Large intestine (tissue), 3 donors: ENCODE results near the gene CACNA1A. TPM values are rescaled to one million over a fixed set of nuclear protein-coding genes. Genes with fewer than 3 reads are reported as not detected.

Source experiments
- DNase-seq, 2 donors: peaks; one replicate each; pipeline versions ENCODE4 v3.0.0 to v3.0.0-alpha.2; 2013
- H3K27ac ChIP-seq: one replicate; pipeline ENCODE4 v1.5.1; 2013; ENCODE audit warnings: low read length
- H3K27me3 ChIP-seq: 2 replicates; pipeline ENCODE4 v1.6.1; 2013; ENCODE audit warnings: low read length; ENCODE audit not compliant: control insufficient read depth, insufficient read depth
- H3K36me3 ChIP-seq: 2 replicates; pipeline ENCODE4 v1.6.1; 2013; ENCODE audit warnings: low read length; ENCODE audit not compliant: control insufficient read depth, insufficient read depth
- H3K4me1 ChIP-seq: one replicate; pipeline ENCODE4 v1.6.1; 2013; ENCODE audit warnings: low read length; ENCODE audit not compliant: control insufficient read depth, insufficient read depth
- H3K4me3 ChIP-seq: one replicate; pipeline ENCODE4 v1.5.1; 2013; ENCODE audit warnings: low read length
- H3K9me3 ChIP-seq: one replicate; pipeline ENCODE4 v1.6.1; 2013; ENCODE audit warnings: mild to moderate bottlenecking, low read depth, low read length, moderate library complexity; ENCODE audit not compliant: control insufficient read depth
- WGBS: methylation state at CpG from one replicate; pipeline ENCODE4 v1.1.5; 2013; ENCODE audit warnings: low lambda C conversion rate; ENCODE audit not compliant: insufficient coverage; 5-methylcytosine and 5-hydroxymethylcytosine counted together
- polyA plus RNA-seq: library from polyadenylated mRNA; unstranded; fragments of 120-200 nt; gene quantifications from one replicate; pipeline ENCODE4 v1.2.1, GENCODE V29; 2013

CACNA1A gene
- polyA plus RNA-seq, 1 donor = 14.8 TPM

DNA sequence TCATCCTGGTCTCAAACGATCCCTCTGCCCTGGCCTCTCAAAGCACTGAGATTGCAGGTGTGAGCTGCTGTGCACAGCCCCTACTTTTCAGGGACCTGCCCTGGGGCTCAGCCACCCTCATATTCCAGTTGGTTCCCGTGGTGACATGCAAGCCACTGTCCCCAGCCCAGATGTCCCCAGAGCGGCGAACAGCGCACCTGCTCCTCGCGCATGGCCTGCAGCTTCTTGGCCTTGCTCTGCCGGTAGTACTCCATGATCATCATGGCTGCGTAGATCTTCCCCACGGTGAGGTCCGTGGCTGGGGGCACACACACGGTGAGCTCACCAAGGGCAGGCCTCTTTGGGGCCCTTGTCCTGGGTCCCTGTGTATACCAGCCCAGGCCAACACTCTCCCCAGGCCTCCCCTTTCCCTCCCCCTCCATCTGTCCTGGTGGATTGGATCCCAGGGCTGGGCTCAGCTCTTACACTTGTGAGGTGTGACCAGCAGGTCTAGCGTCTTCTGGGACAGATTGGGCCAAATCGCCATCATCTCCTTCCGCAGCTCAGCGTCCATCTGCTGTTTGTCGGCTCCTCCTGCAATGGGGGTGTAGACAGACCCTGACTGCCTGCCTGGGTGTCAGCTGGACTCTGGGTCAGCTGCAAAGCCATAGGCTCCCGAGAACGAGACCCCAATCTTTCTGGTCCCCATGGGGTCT is 292.1 kb downstream of the CACNA1A start:
- DNase-seq = no peak
- no peak overlapping the region for H3K4me3 ChIP-seq
- H3K36me3 ChIP-seq = no peaks in the 10 kb centered on the region
- H3K27me3 ChIP-seq = no peaks in the 10 kb centered on the region
- WGBS = no CpG with 5 or more reads among the region's 19 CpGs
- H3K4me1 ChIP-seq = no peaks in the 10 kb centered on the region
- no peaks in the 10 kb centered on the region for H3K9me3 ChIP-seq
- H3K27ac ChIP-seq = no peak overlapping the region

DNA sequence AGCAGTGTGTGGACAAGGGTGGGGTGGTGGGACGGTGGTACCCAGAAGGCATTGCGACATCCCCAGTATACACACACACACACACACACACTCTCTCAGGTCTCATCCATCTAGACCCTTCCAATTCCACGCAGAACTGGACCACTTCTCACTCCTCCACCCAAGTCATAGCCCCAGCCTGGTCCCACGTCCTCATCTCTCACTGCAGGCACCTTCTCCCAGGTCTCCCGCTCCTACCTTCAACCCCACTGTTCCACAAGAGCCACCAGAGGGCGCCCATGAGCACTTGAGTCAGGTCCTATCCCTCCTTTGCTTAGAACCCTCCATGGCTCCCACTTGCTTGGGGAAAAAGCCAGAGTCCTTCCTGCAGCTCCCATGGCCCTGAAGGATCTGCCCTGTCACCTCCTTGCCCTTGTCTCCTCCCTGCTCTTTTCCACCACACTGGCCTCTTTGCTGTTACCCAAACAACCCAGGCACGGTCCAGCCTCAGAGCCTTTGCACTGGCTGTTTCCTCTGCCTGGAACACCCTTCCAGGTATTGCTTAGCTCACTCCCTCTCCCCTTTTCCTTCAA is 293.4 kb downstream of the CACNA1A start:
- no peaks in the 10 kb centered on the region for H3K36me3 ChIP-seq
- H3K9me3 ChIP-seq = no peaks in the 10 kb centered on the region
- WGBS = no CpG with 5 or more reads among the region's 7 CpGs
- no peak overlapping the region for H3K4me3 ChIP-seq
- DNase-seq = no peak
- no peak overlapping the region for H3K27ac ChIP-seq
- no peaks in the 10 kb centered on the region for H3K4me1 ChIP-seq
- H3K27me3 ChIP-seq = no peaks in the 10 kb centered on the region

DNA sequence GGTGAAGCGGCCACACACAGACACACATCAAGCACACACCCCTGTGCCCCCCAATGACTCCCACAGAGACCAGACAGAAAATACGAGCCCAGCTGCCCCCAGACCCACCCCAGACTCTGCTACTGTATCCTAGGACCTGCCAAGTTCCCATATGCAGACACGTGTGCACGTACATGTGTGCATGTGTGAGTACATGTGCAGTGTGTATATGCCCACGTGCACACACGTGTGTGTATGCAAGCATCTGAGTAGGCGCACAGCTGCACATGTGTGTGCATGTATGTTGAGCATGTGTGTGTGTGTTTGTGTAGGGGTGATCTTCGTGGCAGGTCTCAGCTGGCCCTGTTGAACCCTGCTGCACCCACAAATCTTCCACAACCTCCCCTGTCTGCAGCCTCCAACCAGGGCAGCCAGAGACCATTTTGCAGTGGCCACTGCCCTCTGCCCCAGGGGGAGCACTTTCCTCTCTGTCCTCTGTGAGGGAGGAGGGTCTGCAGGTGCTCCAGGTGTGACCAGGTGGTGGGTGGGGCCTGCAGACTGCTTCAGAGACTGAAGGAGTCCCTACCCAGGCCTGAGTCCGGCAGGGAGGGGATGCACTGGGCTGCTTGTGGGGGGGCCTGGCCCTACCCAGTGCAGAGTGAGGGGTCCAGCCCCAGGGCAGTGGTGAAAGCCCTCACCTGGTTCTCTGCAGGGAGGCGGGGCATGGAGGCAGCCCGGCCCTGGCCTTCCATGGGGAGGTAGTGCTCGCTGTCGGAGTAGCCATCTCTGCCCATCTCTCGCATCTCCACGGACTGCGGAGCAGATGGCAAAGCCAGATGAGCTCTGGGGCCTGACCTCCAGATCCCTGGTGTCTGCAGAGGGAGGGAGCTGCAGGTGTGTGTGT is 294.6 kb downstream of the CACNA1A start:
- Histone ChIP-seq H3K9me3 (no peaks in the 10 kb centered on the region), H3K4me1 (no peaks in the 10 kb centered on the region), H3K4me3 (no peak overlapping the region), H3K36me3 (no peaks in the 10 kb centered on the region), H3K27me3 (no peaks in the 10 kb centered on the region), H3K27ac (no peak overlapping the region)
- DNase-seq = no peak
- no CpG with 5 or more reads among the region's 16 CpGs for WGBS

DNA sequence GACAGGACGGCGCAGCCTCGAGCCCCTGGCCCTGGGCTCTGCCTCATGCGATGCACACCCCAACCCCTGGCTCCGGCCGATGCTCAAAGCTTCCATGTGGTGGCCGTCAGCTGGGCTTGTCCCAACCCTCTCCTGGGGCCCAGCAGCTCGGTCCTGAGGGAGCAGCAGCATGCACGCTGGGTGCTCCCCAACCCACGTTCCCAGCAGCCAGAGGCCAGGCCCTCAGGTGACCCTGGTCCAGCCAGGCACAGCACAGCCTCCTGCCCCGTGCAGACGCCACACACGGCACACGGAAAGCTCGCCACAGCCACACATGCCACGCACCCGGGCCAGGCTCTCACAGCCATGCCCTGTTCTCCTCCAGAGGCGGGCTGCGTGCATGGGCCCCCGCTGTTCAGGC is 295.3 kb downstream of the CACNA1A start:
- no peaks in the 10 kb centered on the region for H3K27me3 ChIP-seq
- DNase-seq = no peak
- H3K4me3 ChIP-seq = no peak overlapping the region
- no CpG with 5 or more reads among the region's 20 CpGs for WGBS
- no peak overlapping the region for H3K27ac ChIP-seq
- H3K9me3 ChIP-seq = no peaks in the 10 kb centered on the region
- H3K4me1 ChIP-seq = no peaks in the 10 kb centered on the region
- H3K36me3 ChIP-seq = no peaks in the 10 kb centered on the region

DNA sequence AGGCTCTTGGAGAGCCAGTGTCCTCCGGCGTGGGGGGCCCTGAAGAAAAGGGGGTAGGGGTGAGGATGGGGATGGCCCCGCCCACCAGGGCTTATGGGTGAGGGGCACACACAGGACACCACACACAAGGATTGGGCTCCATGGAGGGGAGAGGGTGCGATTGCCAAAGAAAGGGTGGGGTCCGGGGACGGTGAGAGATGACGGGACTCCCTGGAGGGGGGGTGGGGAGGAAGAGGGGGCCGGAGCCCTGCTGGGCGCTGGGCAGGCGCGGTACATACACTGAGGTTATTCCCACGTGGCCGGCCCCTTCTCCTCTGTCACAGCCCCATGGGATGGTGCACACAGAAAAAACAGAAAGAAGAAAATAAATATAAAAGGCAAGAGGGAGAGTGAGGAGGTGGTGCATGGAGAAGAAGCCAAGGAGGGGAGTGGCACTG is 295.9 kb downstream of the CACNA1A start:
- Histone ChIP-seq H3K27me3 (no peaks in the 10 kb centered on the region), H3K27ac (no peak overlapping the region), H3K36me3 (no peaks in the 10 kb centered on the region), H3K4me3 (no peak overlapping the region), H3K9me3 (no peaks in the 10 kb centered on the region), H3K4me1 (no peaks in the 10 kb centered on the region)
- WGBS = no CpG with 5 or more reads among the region's 13 CpGs
- no peak for DNase-seq

DNA sequence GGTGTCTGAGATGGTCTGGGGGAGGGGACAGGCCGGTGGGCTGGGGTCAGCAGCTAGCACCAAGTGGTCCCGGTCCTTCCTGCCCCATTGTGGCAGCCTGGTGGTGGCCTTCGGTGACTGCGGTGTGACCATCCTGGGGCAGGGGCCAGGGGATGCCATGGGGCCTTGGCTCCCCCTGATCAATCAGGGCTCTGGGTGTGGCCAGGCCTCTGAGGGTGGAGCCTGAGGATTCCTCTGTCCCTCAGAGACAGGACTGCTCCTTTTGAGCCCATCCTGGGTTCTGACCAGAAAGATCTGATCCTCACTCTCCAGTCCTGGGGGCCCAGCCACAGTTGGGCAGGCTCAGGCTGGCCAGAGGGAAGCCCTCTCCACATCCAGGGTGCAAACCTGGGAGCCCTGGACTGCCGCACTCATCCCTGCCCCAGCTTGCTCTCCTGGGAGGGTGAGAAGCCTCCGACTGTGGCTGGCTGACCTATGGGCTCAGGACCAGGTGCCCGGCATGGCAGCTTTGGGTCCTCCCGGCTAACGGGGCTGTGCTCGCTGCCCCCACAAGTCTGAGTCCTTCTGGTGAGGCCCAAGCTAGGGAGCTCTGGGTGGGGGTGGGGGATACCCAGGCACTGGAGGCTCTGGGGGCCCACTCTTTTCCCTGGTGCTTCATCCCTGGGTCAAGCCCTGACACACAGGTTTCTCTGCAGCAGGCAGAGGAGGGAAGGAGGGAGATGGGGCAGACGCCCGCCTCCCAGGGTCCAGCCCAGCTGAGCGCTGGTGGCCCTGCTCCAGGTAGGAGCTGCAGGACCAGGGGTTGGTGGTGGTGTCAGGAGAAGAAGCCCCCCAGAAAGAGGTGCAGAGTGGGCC is 296.6 kb downstream of the CACNA1A start:
- no peaks in the 10 kb centered on the region for H3K36me3 ChIP-seq
- H3K9me3 ChIP-seq = no peaks in the 10 kb centered on the region
- no peaks in the 10 kb centered on the region for H3K27me3 ChIP-seq
- no peak for DNase-seq
- WGBS = no CpG with 5 or more reads among the region's 13 CpGs
- no peaks in the 10 kb centered on the region for H3K4me1 ChIP-seq
- no peak overlapping the region for H3K4me3 ChIP-seq
- no peak overlapping the region for H3K27ac ChIP-seq

DNA sequence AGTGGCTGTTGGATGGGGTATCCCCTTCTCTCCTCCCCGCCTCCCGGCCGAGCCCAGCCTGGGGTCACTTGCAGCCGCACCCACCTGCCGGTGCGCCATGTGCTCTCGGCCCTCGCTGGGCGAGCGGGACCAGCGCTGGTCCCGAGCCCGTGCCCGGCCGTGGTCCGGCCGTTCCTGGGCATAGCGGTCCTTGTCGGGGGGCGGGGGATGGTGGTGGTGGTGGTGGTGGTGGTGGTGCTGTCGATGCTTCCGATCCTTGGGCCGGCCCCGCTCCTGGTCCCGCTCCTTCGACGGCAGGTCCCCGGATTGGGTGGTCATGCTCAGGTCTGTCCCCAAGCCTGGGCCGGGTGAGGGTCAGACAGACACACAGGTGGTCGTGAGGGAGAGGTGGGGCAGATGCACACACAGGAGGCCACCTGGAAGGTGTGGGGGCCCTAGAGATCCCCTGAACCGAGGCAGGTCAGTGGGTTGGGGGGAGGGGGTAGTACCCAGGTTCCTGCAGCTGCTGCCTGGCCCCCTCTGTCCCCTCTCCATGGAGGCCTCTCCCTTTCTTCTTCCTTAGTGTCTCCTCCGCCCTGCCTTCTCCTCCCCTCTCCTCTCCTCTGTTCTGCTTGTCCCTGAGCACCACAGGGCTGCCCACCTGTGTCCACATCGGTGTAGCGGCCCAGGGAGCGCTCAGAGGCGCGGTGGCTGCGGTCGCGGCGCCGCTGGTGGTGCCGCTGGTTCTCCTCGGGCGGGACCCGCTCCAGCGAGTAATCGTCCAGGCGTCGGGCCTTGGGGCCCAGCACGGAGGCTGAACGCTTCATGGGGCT is 297.4 kb downstream of the CACNA1A start:
- Histone ChIP-seq H3K4me1 (no peaks in the 10 kb centered on the region), H3K9me3 (no peaks in the 10 kb centered on the region), H3K27ac (no peak overlapping the region), H3K4me3 (peak overlapping the region; percentile 10), H3K27me3 (no peaks in the 10 kb centered on the region), H3K36me3 (no peaks in the 10 kb centered on the region)
- WGBS = no CpG with 5 or more reads among the region's 52 CpGs
- DNase-seq = no peak

DNA sequence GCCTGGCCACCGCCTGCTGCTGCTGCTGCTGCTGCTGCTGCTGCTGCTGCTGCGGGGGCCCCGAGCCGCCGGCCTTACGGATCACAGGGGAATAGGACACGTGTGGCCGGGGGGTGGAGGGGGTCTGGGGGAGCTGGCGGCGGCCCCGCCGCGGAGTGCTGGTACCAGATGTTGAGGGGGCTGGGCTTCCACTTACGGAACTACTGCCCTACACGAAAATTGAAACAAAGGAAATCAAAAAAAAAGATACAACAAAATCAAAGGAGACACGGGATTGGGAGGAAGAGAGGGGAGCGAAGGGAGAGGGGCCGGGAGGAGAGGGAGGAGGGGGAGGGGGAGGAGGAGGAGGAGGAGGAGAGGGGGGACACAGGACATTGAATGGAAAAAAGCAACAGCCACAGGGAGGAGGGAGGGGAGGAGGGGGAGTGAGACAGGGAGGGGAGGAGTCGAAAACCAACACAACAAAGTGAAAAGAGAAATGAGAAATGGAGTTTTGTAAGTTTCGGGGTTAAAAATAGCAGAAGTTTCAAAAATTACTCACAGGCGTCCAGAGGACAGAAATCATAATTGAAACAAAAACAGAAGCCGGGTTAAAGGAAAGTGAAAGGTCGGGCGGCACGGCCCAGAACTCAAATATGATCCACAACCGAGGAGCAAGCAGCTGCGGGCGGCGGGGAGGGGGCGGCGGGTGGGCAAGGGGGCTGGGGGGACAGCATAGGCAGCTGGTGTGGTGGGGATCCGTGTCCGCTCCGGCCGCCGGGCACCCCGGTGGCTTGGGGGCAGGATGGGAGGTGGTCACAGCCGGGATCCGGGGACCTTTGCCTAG is 298.2 kb downstream of the CACNA1A start:
- Histone ChIP-seq H3K4me1 (no peaks in the 10 kb centered on the region), H3K4me3 (peak overlapping the region; percentile 16), H3K27ac (no peak overlapping the region), H3K9me3 (no peaks in the 10 kb centered on the region), H3K36me3 (no peaks in the 10 kb centered on the region), H3K27me3 (no peaks in the 10 kb centered on the region)
- 70% methylated on average over 3 of the region's 39 CpGs for WGBS
- peak; percentile 43 to 54 for DNase-seq

DNA sequence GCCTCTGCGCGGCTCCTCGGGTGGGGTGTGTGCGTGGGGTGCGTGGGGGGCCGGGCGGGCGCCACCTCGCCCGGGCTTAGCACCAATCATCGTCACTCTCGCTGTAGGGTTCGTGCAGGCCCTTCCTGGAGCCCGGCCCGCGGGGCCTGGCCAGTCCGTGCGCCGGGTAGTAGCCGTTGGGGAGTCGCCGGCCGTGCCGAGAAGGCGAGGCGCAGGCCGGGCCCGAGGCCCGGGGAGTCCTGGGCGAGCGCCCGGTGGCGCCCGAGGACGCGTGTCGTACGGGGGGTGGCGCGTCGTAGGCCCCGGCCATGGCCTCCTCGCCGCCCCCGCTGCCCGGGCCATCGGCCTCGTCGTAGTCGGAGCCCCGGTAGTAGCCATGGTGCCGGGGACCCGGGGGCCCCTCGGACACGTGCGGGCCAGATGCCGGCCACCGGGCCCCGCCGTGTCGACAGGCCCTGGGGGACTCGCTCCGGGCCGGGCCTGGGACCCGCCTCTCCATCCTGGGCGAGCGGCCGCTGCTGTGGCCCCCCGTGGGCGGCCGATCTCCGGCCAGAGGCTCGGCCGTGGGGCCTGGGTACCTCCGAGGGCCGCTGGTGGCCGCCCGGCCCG is 298.9 kb downstream of the CACNA1A start:
- no CpG with 5 or more reads among the region's 79 CpGs for WGBS
- no peaks in the 10 kb centered on the region for H3K27me3 ChIP-seq
- H3K4me3 ChIP-seq = no peak overlapping the region
- no peak for DNase-seq
- H3K4me1 ChIP-seq = no peaks in the 10 kb centered on the region
- no peaks in the 10 kb centered on the region for H3K9me3 ChIP-seq
- no peak overlapping the region for H3K27ac ChIP-seq
- H3K36me3 ChIP-seq = no peaks in the 10 kb centered on the region
